Fibroblast of lung (primary cell): ENCODE measurements around the gene ATXN7L1. TPM values are rescaled to one million over a fixed set of nuclear protein-coding genes. Genes with fewer than 3 reads are reported as not detected.

ENCODE experiments used
- DNase-seq, 2 donors: peaks; one replicate each; pipeline versions ENCODE4 v3.0.0 to v3.0.0-alpha.2; 2010; ENCODE audit warnings: low read depth in 2 of 2
- H2AFZ ChIP-seq: 2 replicates; pipeline ENCODE4 v1.5.1; 2012; ENCODE audit warnings: low read length, control low read depth, inconsistent platforms
- H3K27ac ChIP-seq: 2 replicates; pipeline ENCODE4 v1.5.1; 2011; ENCODE audit warnings: low read length, control low read depth; ENCODE audit not compliant: insufficient read depth
- H3K27me3 ChIP-seq: 2 replicates; pipeline ENCODE4 v1.5.1; 2011; ENCODE audit warnings: mild to moderate bottlenecking, low read length; ENCODE audit not compliant: control insufficient read depth, insufficient read depth
- H3K36me3 ChIP-seq: 2 replicates; pipeline ENCODE4 v1.5.1; 2011; ENCODE audit warnings: low read length; ENCODE audit not compliant: control insufficient read depth, insufficient read depth
- H3K4me1 ChIP-seq: 2 replicates; pipeline ENCODE4 v1.5.1; 2011; ENCODE audit warnings: low read length; ENCODE audit not compliant: control insufficient read depth, insufficient read depth; ENCODE audit errors: extremely low read depth
- H3K4me2 ChIP-seq: 2 replicates; pipeline ENCODE4 v1.5.1; 2011; ENCODE audit warnings: low read length, control low read depth; ENCODE audit not compliant: insufficient read depth; ENCODE audit errors: extremely low read depth
- H3K4me3 ChIP-seq, 4 experiments: fragments of 200-600 bp in 1 of 4; sonication (generic) in 1 of 4; replicated peaks in 1 of 4; 2 replicates each; pipeline ENCODE4 v1.5.1; 2011 to 2016; ENCODE audit warnings: low read length in 4 of 4, low read depth in 3 of 4, mild to moderate bottlenecking in 3 of 4, control low read depth in 2 of 4, inconsistent platforms in 1 of 4, mixed read lengths in 1 of 4; ENCODE audit not compliant: insufficient read depth in 1 of 4; ENCODE audit errors: control extremely low read depth in 1 of 4
- H3K79me2 ChIP-seq: 2 replicates; pipeline ENCODE4 v1.5.1; 2012; ENCODE audit warnings: mild to moderate bottlenecking, low read length, inconsistent platforms; ENCODE audit not compliant: control insufficient read depth, insufficient read depth
- H3K9ac ChIP-seq: 2 replicates; pipeline ENCODE4 v1.5.1; 2011; ENCODE audit warnings: mild to moderate bottlenecking, low read length, control low read depth; ENCODE audit not compliant: insufficient read depth
- H3K9me3 ChIP-seq: 2 replicates; pipeline ENCODE4 v1.5.1; 2012; ENCODE audit warnings: low read depth, low read length; ENCODE audit not compliant: control insufficient read depth, insufficient read depth
- H4K20me1 ChIP-seq: 2 replicates; pipeline ENCODE4 v1.5.1; 2011; ENCODE audit warnings: low read length; ENCODE audit not compliant: control insufficient read depth, insufficient read depth; ENCODE audit errors: extremely low read depth
- EZH2 ChIP-seq: IDR thresholded peaks from 2 replicates; pipeline ENCODE4 v1.5.1; 2012; ENCODE audit warnings: low read length, control low read depth, mild to moderate bottlenecking; ENCODE audit errors: missing control alignments
- polyA plus RNA-seq, 2 donors: library from polyadenylated mRNA; depleted of rRNA in 1 of 2; stranded (reverse) in 1 of 2; unstranded in 1 of 2; fragments of >200 nt; gene quantifications; 2 replicates each; pipeline ENCODE4 v1.2.1, GENCODE V29; 2011 to 2012; ENCODE audit warnings: missing spikeins in 1 of 2
- total RNA-seq: library from RNA; depleted of rRNA; stranded (reverse); fragments of >200 nt; gene quantifications from 2 replicates; pipeline ENCODE4 v1.2.1, GENCODE V29; 2014
- TF ChIP-seq, protein P1 (sequence below), 2 donors: IDR thresholded peaks in 1 of 2; conservative IDR thresholded peaks in 1 of 2; 1 replicate in 1 of 2; 2 replicates in 1 of 2; pipeline ENCODE4 v1.5.1; 2011 to 2012; ENCODE audit warnings: low read length in 2 of 2, control low read depth in 1 of 2, inconsistent platforms in 1 of 2, low read depth in 1 of 2, mild to moderate bottlenecking in 1 of 2

Gene ATXN7L1
- total and polyA plus RNA-seq, 2 donors (not counting 1 experiment from before 2014, with no cell fraction given): 5.1 to 9.4 TPM

- H3K27me3 ChIP-seq: no peaks in the 10 kb centered on the region
- TF ChIP-seq, protein P1, sequence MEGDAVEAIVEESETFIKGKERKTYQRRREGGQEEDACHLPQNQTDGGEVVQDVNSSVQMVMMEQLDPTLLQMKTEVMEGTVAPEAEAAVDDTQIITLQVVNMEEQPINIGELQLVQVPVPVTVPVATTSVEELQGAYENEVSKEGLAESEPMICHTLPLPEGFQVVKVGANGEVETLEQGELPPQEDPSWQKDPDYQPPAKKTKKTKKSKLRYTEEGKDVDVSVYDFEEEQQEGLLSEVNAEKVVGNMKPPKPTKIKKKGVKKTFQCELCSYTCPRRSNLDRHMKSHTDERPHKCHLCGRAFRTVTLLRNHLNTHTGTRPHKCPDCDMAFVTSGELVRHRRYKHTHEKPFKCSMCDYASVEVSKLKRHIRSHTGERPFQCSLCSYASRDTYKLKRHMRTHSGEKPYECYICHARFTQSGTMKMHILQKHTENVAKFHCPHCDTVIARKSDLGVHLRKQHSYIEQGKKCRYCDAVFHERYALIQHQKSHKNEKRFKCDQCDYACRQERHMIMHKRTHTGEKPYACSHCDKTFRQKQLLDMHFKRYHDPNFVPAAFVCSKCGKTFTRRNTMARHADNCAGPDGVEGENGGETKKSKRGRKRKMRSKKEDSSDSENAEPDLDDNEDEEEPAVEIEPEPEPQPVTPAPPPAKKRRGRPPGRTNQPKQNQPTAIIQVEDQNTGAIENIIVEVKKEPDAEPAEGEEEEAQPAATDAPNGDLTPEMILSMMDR (conservative IDR thresholded peaks at IDR 0.05 in 1 of 2, IDR thresholded peaks at IDR 0.05 in 1 of 2; ENCODE audit: low read depth in 1 of 2, low read length in 2 of 2): no peak
- TF ChIP-seq EZH2: no peak
- DNase-seq: no peak
- no peak overlapping the region for H2AFZ ChIP-seq
- H3K4me1 ChIP-seq: no peaks in the 10 kb centered on the region
- no peaks in the 10 kb centered on the region for H3K79me2 ChIP-seq
- no peak overlapping the region for H3K4me2 ChIP-seq
- H3K27ac ChIP-seq: no peak overlapping the region
- peaks cover 2% of the 10 kb centered on the region for H3K36me3 ChIP-seq
- H3K9ac ChIP-seq: no peak overlapping the region
- H3K9me3 ChIP-seq: no peaks in the 10 kb centered on the region
- H4K20me1 ChIP-seq: no peaks in the 10 kb centered on the region
- H3K4me3 ChIP-seq: no peak overlapping the region
Observed at GRCh38 chr7:105640956-105641810, 235.2 kb downstream of the ATXN7L1 start.

- Histone ChIP-seq H3K4me2 (no peak overlapping the region), H4K20me1 (no peaks in the 10 kb centered on the region), H3K27ac (no peak overlapping the region), H3K36me3 (peaks cover 2% of the 10 kb centered on the region), H3K4me1 (no peaks in the 10 kb centered on the region), H2AFZ (no peak overlapping the region), H3K9ac (no peak overlapping the region), H3K9me3 (no peaks in the 10 kb centered on the region), H3K27me3 (no peaks in the 10 kb centered on the region), H3K79me2 (no peaks in the 10 kb centered on the region), H3K4me3 (no peak overlapping the region)
- TF ChIP-seq, protein P1 (conservative IDR thresholded peaks at IDR 0.05 in 1 of 2, IDR thresholded peaks at IDR 0.05 in 1 of 2; ENCODE audit: low read depth in 1 of 2, low read length in 2 of 2): no peak
- no peak for TF ChIP-seq EZH2
- no peak for DNase-seq
Observed at GRCh38 chr7:105639667-105640493, 236.5 kb downstream of the ATXN7L1 start.

DNA sequence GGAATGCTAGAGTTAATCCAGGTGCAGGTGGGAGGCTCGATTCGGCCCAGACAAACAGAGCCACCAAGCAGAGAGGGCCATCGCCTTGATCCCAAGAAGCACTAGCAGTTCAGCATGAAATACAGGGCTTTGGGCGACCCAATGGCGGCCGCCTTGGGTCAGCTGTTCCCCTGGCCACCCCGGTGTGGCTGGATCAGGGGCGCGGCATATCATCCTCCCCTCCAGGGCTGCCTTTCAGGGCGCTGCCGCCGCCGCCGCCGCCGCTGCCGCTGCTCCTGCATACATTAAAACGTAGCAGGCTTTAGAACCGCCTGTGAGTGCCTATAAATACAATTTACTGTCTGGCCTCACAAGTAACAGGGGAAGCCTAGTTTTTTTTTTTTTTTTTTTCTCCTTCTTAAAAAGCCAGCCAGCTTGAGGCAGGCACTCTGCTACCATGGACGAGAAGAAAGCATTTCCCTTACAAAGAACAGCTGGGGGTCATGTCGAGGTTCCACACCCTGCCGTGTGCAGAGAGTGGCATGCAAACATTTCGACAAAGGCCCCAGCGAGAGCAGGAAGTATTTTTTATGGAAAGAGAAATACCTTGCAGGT is 237.4 kb downstream of the ATXN7L1 start:
- no peak overlapping the region for H3K9ac ChIP-seq
- H3K36me3 ChIP-seq: peaks cover 2% of the 10 kb centered on the region
- no peaks in the 10 kb centered on the region for H3K4me1 ChIP-seq

More for the DNA sequence above, 237.4 kb downstream of the ATXN7L1 start:
- no peak for DNase-seq
- Histone ChIP-seq H3K27me3 (no peaks in the 10 kb centered on the region), H3K4me3 (no peak overlapping the region), H3K4me2 (no peak overlapping the region), H3K27ac (no peak overlapping the region), H2AFZ (no peak overlapping the region), H4K20me1 (no peaks in the 10 kb centered on the region), H3K9me3 (no peaks in the 10 kb centered on the region), H3K79me2 (no peaks in the 10 kb centered on the region)
- no peak for TF ChIP-seq EZH2
- TF ChIP-seq, protein P1 (conservative IDR thresholded peaks at IDR 0.05 in 1 of 2, IDR thresholded peaks at IDR 0.05 in 1 of 2; ENCODE audit: low read depth in 1 of 2, low read length in 2 of 2): no peak
